ENCODE results near the gene SEMA5A.

SEMA5A gene

GRCh38 chr5:9430306-9430705 is 115.6 kb downstream of the SEMA5A start:
- Histone ChIP-seq H3K9ac (ENCODE audit: low read length) (no peak overlapping the region), H3K9me3 (ENCODE audit: control insufficient read depth, low read depth, low read length) (no peaks in the 10 kb centered on the region), H3K36me3 (ENCODE audit: control insufficient read depth, low read depth, low read length) (no peaks in the 10 kb centered on the region), H3K27ac (ENCODE audit: low read length) (no peak overlapping the region), H3K4me1 (ENCODE audit: control insufficient read depth, low read depth, low read length) (peaks cover 22% of the 10 kb centered on the region), H3K27me3 (ENCODE audit: control insufficient read depth, insufficient read depth, low read length) (no peaks in the 10 kb centered on the region), H3K4me3 (ENCODE audit: low read length) (no peak overlapping the region)

DNA sequence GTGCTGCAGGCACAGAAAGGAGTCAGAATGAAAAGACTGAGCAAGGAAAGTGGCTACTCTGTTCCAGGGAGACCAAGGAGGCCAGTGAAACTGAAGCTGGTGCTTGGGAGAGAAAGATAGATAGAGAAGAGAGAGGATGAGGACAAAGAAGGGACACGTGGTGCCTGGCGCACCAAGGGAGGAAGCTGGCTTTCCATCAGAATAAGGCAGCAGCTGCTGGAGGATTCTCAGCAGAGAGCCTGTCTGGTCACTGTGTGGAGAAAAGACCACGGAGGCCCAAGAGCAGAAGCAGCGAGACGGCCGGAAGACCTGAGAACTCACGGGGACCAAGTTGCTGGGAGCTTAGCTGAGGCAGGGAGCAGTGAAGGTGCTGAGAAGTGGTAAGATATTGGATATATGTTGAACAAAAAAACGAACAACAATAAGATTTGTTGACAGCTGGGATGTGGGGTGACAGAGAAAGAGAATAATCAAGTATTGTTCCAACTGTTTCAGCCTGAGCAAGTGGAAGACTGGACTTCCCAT is 116.1 kb downstream of the SEMA5A start:
- no peak overlapping the region for H3K9ac ChIP-seq (ENCODE audit: low read length)
- H3K27me3 ChIP-seq (ENCODE audit: control insufficient read depth, insufficient read depth, low read length): no peaks in the 10 kb centered on the region

GRCh38 chr5:9428272-9428671 is 117.6 kb downstream of the SEMA5A start:
- H3K27ac ChIP-seq (ENCODE audit: low read length): no peak overlapping the region
- H3K36me3 ChIP-seq (ENCODE audit: control insufficient read depth, low read depth, low read length): no peaks in the 10 kb centered on the region
- H3K4me1 ChIP-seq (ENCODE audit: control insufficient read depth, low read depth, low read length): peaks cover 17% of the 10 kb centered on the region
- H3K27me3 ChIP-seq (ENCODE audit: control insufficient read depth, insufficient read depth, low read length): no peaks in the 10 kb centered on the region
- no peaks in the 10 kb centered on the region for H3K9me3 ChIP-seq (ENCODE audit: control insufficient read depth, low read depth, low read length)
- H3K9ac ChIP-seq (ENCODE audit: low read length): no peak overlapping the region
- H3K4me3 ChIP-seq (ENCODE audit: low read length): no peak overlapping the region

More for the DNA sequence above, 116.1 kb downstream of the SEMA5A start:
- no peak overlapping the region for H3K4me3 ChIP-seq (ENCODE audit: low read length)
- H3K27ac ChIP-seq (ENCODE audit: low read length): no peak overlapping the region
- no peaks in the 10 kb centered on the region for H3K9me3 ChIP-seq (ENCODE audit: control insufficient read depth, low read depth, low read length)
- H3K36me3 ChIP-seq (ENCODE audit: control insufficient read depth, low read depth, low read length): no peaks in the 10 kb centered on the region
- peaks cover 22% of the 10 kb centered on the region for H3K4me1 ChIP-seq (ENCODE audit: control insufficient read depth, low read depth, low read length)

DNA sequence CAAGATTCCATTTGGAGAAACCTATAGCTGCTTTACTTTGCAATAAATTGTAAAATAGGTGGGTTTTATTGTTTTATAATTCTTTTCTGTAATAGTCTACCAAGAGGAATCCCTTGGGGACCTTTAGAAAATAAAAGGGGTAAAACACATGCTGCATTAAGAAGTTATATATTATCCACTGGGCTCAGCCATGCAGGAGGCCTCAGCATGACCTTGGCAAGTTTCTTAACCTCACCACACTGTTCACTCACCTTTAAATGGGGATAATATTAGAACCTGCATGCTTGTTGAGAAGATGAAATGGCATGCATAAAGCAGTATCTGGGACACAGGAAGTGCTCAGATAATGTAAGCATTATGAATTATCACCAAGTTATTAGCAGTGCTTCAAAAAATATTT is 120.2 kb downstream of the SEMA5A start:
- Histone ChIP-seq H3K4me3 (ENCODE audit: low read length) (no peak overlapping the region), H3K9me3 (ENCODE audit: control insufficient read depth, low read depth, low read length) (no peaks in the 10 kb centered on the region), H3K36me3 (ENCODE audit: control insufficient read depth, low read depth, low read length) (no peaks in the 10 kb centered on the region), H3K27ac (ENCODE audit: low read length) (no peak overlapping the region), H3K4me1 (ENCODE audit: control insufficient read depth, low read depth, low read length) (no peaks in the 10 kb centered on the region), H3K27me3 (ENCODE audit: control insufficient read depth, insufficient read depth, low read length) (no peaks in the 10 kb centered on the region), H3K9ac (ENCODE audit: low read length) (no peak overlapping the region)

DNA sequence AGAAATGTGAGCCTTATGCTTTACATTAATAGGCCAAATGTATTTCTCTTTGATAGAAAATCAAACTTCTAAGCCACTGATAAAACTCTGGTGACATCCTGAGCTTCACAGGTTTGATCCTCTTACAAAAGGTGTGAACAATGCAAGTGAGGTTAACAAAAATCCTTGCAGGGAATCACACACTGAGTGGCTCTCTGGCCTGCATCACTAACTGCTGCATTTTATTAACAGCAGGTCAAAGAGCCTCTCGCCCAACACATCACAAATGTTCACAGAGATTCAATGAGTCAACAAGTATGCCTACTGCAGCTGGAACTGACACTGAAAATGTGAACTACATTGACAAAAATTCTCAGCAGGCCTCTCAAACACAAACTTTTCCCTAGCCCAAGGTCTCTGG is 122.3 kb downstream of the SEMA5A start:
- Histone ChIP-seq H3K9me3 (ENCODE audit: control insufficient read depth, low read depth, low read length) (no peaks in the 10 kb centered on the region), H3K9ac (ENCODE audit: low read length) (no peak overlapping the region), H3K27ac (ENCODE audit: low read length) (no peak overlapping the region), H3K4me3 (ENCODE audit: low read length) (no peak overlapping the region), H3K27me3 (ENCODE audit: control insufficient read depth, insufficient read depth, low read length) (no peaks in the 10 kb centered on the region), H3K4me1 (ENCODE audit: control insufficient read depth, low read depth, low read length) (no peaks in the 10 kb centered on the region), H3K36me3 (ENCODE audit: control insufficient read depth, low read depth, low read length) (no peaks in the 10 kb centered on the region)

DNA sequence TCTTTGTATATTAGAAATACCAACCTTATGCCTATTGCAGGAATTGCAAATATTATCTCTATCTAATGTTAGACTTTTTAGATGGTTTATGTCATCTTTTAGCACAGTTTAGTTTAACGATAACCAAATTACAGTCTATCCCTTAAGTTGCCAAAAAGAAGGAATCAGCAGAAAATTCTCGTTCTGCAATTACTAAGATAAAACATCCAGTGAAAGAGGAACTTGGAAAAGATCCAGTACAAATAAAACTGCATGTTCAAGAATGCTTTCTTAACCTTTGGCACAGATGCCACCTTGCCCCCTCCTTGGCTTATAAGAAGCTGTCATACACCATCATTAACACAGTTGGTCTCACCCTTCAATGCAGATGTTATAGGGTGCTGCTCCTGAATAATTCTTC is 124.0 kb downstream of the SEMA5A start:
- no peak overlapping the region for H3K27ac ChIP-seq (ENCODE audit: low read length)
- H3K9me3 ChIP-seq (ENCODE audit: control insufficient read depth, low read depth, low read length): no peaks in the 10 kb centered on the region
- H3K36me3 ChIP-seq (ENCODE audit: control insufficient read depth, low read depth, low read length): no peaks in the 10 kb centered on the region
- no peaks in the 10 kb centered on the region for H3K27me3 ChIP-seq (ENCODE audit: control insufficient read depth, insufficient read depth, low read length)
- H3K4me3 ChIP-seq (ENCODE audit: low read length): no peak overlapping the region
- no peak overlapping the region for H3K9ac ChIP-seq (ENCODE audit: low read length)
- H3K4me1 ChIP-seq (ENCODE audit: control insufficient read depth, low read depth, low read length): no peaks in the 10 kb centered on the region

GRCh38 chr5:9419794-9420193 is 126.1 kb downstream of the SEMA5A start:
- Histone ChIP-seq H3K27me3 (ENCODE audit: control insufficient read depth, insufficient read depth, low read length) (no peaks in the 10 kb centered on the region), H3K4me1 (ENCODE audit: control insufficient read depth, low read depth, low read length) (no peaks in the 10 kb centered on the region), H3K9ac (ENCODE audit: low read length) (no peak overlapping the region), H3K36me3 (ENCODE audit: control insufficient read depth, low read depth, low read length) (no peaks in the 10 kb centered on the region), H3K27ac (ENCODE audit: low read length) (no peak overlapping the region), H3K9me3 (ENCODE audit: control insufficient read depth, low read depth, low read length) (no peaks in the 10 kb centered on the region), H3K4me3 (ENCODE audit: low read length) (no peak overlapping the region)

DNA sequence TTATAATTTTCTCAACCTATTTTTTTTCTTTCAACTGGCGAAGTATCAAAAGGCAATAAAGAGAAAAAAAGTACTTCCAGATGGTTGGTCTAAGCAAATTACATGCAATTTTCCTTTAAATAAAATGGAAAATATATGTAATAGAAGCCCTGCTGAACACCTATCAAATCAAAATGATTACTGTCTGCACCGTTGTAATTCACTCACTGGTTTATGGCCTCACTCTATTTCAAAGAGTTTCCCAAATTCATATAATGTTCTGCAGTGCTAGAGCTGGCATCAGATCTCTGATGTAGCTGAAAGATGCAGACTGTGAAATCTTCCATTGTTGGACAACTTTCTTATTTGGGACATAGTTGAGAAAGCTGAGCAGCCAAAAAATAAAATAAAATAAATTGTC is 130.3 kb downstream of the SEMA5A start:
- Histone ChIP-seq H3K4me3 (ENCODE audit: low read length) (no peak overlapping the region), H3K9ac (ENCODE audit: low read length) (no peak overlapping the region), H3K27me3 (ENCODE audit: control insufficient read depth, insufficient read depth, low read length) (no peaks in the 10 kb centered on the region), H3K4me1 (ENCODE audit: control insufficient read depth, low read depth, low read length) (no peaks in the 10 kb centered on the region), H3K9me3 (ENCODE audit: control insufficient read depth, low read depth, low read length) (no peaks in the 10 kb centered on the region), H3K27ac (ENCODE audit: low read length) (no peak overlapping the region), H3K36me3 (ENCODE audit: control insufficient read depth, low read depth, low read length) (no peaks in the 10 kb centered on the region)

DNA sequence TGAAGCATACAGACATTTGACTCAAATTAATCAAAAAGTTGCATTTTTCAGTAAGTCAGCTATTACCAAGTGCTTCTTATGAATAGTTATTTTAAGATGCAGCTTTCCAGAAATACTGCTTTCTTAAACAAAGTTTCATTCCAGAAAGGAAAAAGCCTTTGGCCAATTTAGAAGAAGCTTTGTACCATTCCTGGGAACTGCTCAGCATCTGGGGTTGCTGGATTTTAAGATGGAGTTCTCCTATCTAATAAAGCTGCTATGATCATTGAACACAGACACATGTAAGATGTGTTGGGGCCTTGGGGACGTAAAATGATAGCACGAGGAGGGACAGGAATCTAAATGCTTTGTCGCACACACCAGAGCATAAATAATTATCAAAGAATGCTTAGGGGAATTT is 130.8 kb downstream of the SEMA5A start:
- Histone ChIP-seq H3K27ac (ENCODE audit: low read length) (no peak overlapping the region), H3K4me1 (ENCODE audit: control insufficient read depth, low read depth, low read length) (no peaks in the 10 kb centered on the region), H3K36me3 (ENCODE audit: control insufficient read depth, low read depth, low read length) (no peaks in the 10 kb centered on the region), H3K9me3 (ENCODE audit: control insufficient read depth, low read depth, low read length) (no peaks in the 10 kb centered on the region), H3K9ac (ENCODE audit: low read length) (no peak overlapping the region), H3K27me3 (ENCODE audit: control insufficient read depth, insufficient read depth, low read length) (no peaks in the 10 kb centered on the region), H3K4me3 (ENCODE audit: low read length) (no peak overlapping the region)

DNA sequence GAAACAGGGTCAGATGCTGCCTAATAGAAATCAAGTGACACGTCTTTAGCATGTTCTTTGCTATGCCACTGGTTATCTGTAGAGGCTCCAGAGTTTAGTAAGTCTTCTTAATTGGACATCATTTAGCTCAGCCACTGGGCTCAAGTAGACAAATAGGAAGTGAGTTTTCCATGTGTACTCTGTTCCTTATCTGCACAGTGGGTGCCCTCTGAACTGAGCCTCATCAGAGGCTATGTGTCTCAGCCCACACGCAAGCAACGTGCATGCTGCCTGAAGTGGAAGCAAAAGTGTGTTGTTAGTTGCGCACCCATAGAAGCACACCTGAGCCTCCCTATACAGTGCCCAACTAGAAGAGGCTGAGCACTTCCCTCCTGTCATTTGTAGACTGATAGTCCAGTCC is 134.7 kb downstream of the SEMA5A start:
- Histone ChIP-seq H3K9me3 (ENCODE audit: control insufficient read depth, low read depth, low read length) (no peaks in the 10 kb centered on the region), H3K27me3 (ENCODE audit: control insufficient read depth, insufficient read depth, low read length) (no peaks in the 10 kb centered on the region), H3K4me1 (ENCODE audit: control insufficient read depth, low read depth, low read length) (no peaks in the 10 kb centered on the region), H3K4me3 (ENCODE audit: low read length) (no peak overlapping the region), H3K27ac (ENCODE audit: low read length) (no peak overlapping the region), H3K9ac (ENCODE audit: low read length) (no peak overlapping the region), H3K36me3 (ENCODE audit: control insufficient read depth, low read depth, low read length) (no peaks in the 10 kb centered on the region)

DNA sequence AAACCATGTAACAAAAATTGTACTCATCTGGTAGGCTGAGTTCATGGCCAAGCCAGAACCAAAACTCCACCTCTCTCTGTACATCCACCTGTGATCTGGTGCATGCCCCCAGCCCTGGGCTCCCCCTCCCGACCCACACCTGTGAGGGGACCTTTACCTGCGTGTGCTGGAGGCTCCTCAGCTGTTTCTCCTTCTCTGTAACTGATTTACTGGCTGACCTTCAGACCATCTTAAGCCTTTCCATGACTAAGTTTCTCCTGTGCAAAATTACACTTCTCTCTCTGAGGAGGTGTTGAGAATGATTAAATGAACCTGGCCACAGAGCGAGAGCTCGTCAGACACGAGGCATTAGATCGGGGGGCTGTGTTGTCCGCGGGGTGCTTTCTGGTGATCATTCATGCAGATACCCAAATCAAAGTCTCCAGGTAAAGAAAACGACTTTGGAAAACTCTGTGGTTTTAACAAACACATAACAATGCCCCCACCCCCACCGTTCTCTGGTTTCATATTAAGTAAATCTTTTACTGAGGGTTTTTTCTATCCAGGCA is 136.4 kb downstream of the SEMA5A start:
- Histone ChIP-seq H3K27ac (ENCODE audit: low read length) (no peak overlapping the region), H3K9ac (ENCODE audit: low read length) (no peak overlapping the region), H3K27me3 (ENCODE audit: control insufficient read depth, insufficient read depth, low read length) (no peaks in the 10 kb centered on the region), H3K9me3 (ENCODE audit: control insufficient read depth, low read depth, low read length) (no peaks in the 10 kb centered on the region), H3K36me3 (ENCODE audit: control insufficient read depth, low read depth, low read length) (no peaks in the 10 kb centered on the region), H3K4me1 (ENCODE audit: control insufficient read depth, low read depth, low read length) (no peaks in the 10 kb centered on the region), H3K4me3 (ENCODE audit: low read length) (no peak overlapping the region)

DNA sequence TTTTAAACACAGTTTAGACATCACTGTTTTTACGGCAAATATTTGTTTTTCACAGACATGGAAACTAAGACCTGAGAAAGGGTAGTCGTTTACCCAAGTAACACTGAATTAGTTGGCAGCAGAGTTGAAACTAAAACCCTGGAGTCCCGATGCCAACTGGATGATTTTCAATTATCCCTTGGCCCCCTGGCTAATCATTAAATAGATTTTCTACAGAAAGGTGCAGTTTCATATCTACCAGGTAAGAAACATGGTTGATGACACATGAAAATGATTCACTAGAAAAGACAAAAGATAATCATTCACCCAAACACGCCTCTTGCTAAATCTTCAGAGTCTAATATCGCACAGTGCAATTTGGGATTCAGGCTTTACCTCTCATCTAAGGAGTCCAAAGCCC is 136.9 kb downstream of the SEMA5A start:
- H3K27me3 ChIP-seq (ENCODE audit: control insufficient read depth, insufficient read depth, low read length): no peaks in the 10 kb centered on the region
- H3K27ac ChIP-seq (ENCODE audit: low read length): no peak overlapping the region
- H3K36me3 ChIP-seq (ENCODE audit: control insufficient read depth, low read depth, low read length): no peaks in the 10 kb centered on the region
- no peaks in the 10 kb centered on the region for H3K9me3 ChIP-seq (ENCODE audit: control insufficient read depth, low read depth, low read length)
- H3K4me3 ChIP-seq (ENCODE audit: low read length): no peak overlapping the region
- H3K4me1 ChIP-seq (ENCODE audit: control insufficient read depth, low read depth, low read length): no peaks in the 10 kb centered on the region
- no peak overlapping the region for H3K9ac ChIP-seq (ENCODE audit: low read length)

All from iPS-18a (cell line).